ENCODE data around the gene AACS. TPM values are rescaled to one million over a fixed set of nuclear protein-coding genes. Genes with fewer than 3 reads are reported as not detected.

AACS gene
- total RNA-seq, 2 donors from 2014 or later = 15.0 to 22.4 TPM

GRCh38 chr12:125038976-125039625, 26.1 kb upstream of the AACS start:
- no peak for TF ChIP-seq POLR2A (IDR thresholded peaks at IDR 0.05)
- TF ChIP-seq CTCF (IDR thresholded peaks at IDR 0.05) = no peak
- no peaks in the 10 kb centered on the region for H3K9me3 ChIP-seq
- intact Hi-C loops (cut with DNase I) = no loop called here
- no peaks in the 10 kb centered on the region for H3K36me3 ChIP-seq (replicated peaks in 1 of 2; ENCODE audit: insufficient read depth in 1 of 2, low read depth in 2 of 2)
- no peak overlapping the region for H3K4me3 ChIP-seq
- ATAC-seq = no peak
- DNase-seq = no peak
- no peaks in the 10 kb centered on the region for H3K4me1 ChIP-seq
- WGBS, 2 donors = 65 to 69% methylated on average over 6 of the region's 6 CpGs
- H3K27me3 ChIP-seq = no peaks in the 10 kb centered on the region
- H3K27ac ChIP-seq = no peak overlapping the region

- H3K4me3 ChIP-seq = peak overlapping the region in 1 of 2 donors; percentile 49
- no peaks in the 10 kb centered on the region for H3K9me3 ChIP-seq
- DNase-seq (no peak), ATAC-seq (no peak)
- TF ChIP-seq POLR2A (IDR thresholded peaks at IDR 0.05) = no peak
- TF ChIP-seq CTCF (IDR thresholded peaks at IDR 0.05) = no peak
- H3K27me3 ChIP-seq = no peaks in the 10 kb centered on the region
- intact Hi-C loops (cut with DNase I) = no loop called here
- peak overlapping the region in 2 of 4 donors; percentile 51 to 54 for H3K27ac ChIP-seq
- 53 to 64% methylated on average over 11 to 15 of the region's 15 CpGs for WGBS, 2 donors
- H3K36me3 ChIP-seq (replicated peaks in 1 of 2; ENCODE audit: insufficient read depth in 1 of 2, low read depth in 2 of 2) = no peaks in the 10 kb centered on the region
- peaks cover 10% of the 10 kb centered on the region for H3K4me1 ChIP-seq
Measured at GRCh38 chr12:125049093-125049458, 16.2 kb upstream of the AACS start.

- no peak for ATAC-seq
- H3K9me3 ChIP-seq = no peaks in the 10 kb centered on the region
- H3K4me1 ChIP-seq = peaks cover 10% of the 10 kb centered on the region
- no peak for DNase-seq
- H3K27me3 ChIP-seq = no peaks in the 10 kb centered on the region
- no peaks in the 10 kb centered on the region for H3K36me3 ChIP-seq (replicated peaks in 1 of 2; ENCODE audit: insufficient read depth in 1 of 2, low read depth in 2 of 2)
- WGBS, 2 donors = 86% methylated on average over 10 of the region's 10 CpGs
- intact Hi-C loops (cut with DNase I) = no loop called here
- no peak overlapping the region for H3K4me3 ChIP-seq
- TF ChIP-seq CTCF (IDR thresholded peaks at IDR 0.05) (no peak), POLR2A (IDR thresholded peaks at IDR 0.05) (no peak)
- H3K27ac ChIP-seq = no peak overlapping the region
Measured at GRCh38 chr12:125050446-125050845, 14.8 kb upstream of the AACS start.

- Histone ChIP-seq H3K4me1 (peaks cover 10% of the 10 kb centered on the region), H3K36me3 (replicated peaks in 1 of 2; ENCODE audit: insufficient read depth in 1 of 2, low read depth in 2 of 2) (no peaks in the 10 kb centered on the region), H3K27ac (no peak overlapping the region), H3K4me3 (no peak overlapping the region), H3K27me3 (no peaks in the 10 kb centered on the region), H3K9me3 (no peaks in the 10 kb centered on the region)
- DNase-seq (no peak), ATAC-seq (no peak)
- 73 to 75% methylated on average over 3 of the region's 3 CpGs for WGBS, 2 donors
- intact Hi-C loops (cut with DNase I) = no loop called here
- TF ChIP-seq POLR2A (IDR thresholded peaks at IDR 0.05) (no peak), CTCF (IDR thresholded peaks at IDR 0.05) (no peak)
Measured at GRCh38 chr12:125050868-125051267, 14.4 kb upstream of the AACS start.

- intact Hi-C loops (cut with DNase I) = no loop called here
- Histone ChIP-seq H3K9me3 (no peaks in the 10 kb centered on the region), H3K4me1 (peaks cover 9% of the 10 kb centered on the region), H3K27me3 (no peaks in the 10 kb centered on the region), H3K36me3 (replicated peaks in 1 of 2; ENCODE audit: insufficient read depth in 1 of 2, low read depth in 2 of 2) (no peaks in the 10 kb centered on the region), H3K4me3 (no peak overlapping the region), H3K27ac (no peak overlapping the region)
- DNase-seq (no peak), ATAC-seq (no peak)
- 60 to 70% methylated on average over 8 of the region's 8 CpGs for WGBS, 2 donors
- no peak for TF ChIP-seq CTCF (IDR thresholded peaks at IDR 0.05)
- no peak for TF ChIP-seq POLR2A (IDR thresholded peaks at IDR 0.05)
Measured at GRCh38 chr12:125053821-125054220, 11.4 kb upstream of the AACS start.

Measured in body of pancreas (tissue), 4 donors.